Mucosa of gallbladder (tissue), 1 donor: ENCODE data around the gene NPSR1. TPM values are rescaled to one million over a fixed set of nuclear protein-coding genes. Genes with fewer than 3 reads are reported as not detected.

Experiments
- DNase-seq: peaks from one replicate; pipeline ENCODE4 v3.0.0-alpha.2; 2020; ENCODE audit warnings: low spot score
- total RNA-seq: library from RNA; stranded (reverse); gene quantifications from one replicate; pipeline ENCODE4 v1.2.1, GENCODE V29; 2021
- donor health status: DM: no; HTN: no; CAD: no.

The NPSR1 gene
- total RNA-seq, 1 donor from 2014 or later = not detected

GRCh38 chr7:34720289-34720688 lies 62.3 kb downstream of the NPSR1 start:
- DNase-seq = no peak

- DNase-seq = no peak
Measured at GRCh38 chr7:34723338-34723737, 65.3 kb downstream of the NPSR1 start.

GRCh38 chr7:34723866-34724490 lies 66.0 kb downstream of the NPSR1 start:
- DNase-seq = no peak

- DNase-seq = no peak
Measured at GRCh38 chr7:34726221-34726620, 68.2 kb downstream of the NPSR1 start.

- DNase-seq = no peak
Measured at GRCh38 chr7:34727464-34727995, 69.5 kb downstream of the NPSR1 start.

DNA sequence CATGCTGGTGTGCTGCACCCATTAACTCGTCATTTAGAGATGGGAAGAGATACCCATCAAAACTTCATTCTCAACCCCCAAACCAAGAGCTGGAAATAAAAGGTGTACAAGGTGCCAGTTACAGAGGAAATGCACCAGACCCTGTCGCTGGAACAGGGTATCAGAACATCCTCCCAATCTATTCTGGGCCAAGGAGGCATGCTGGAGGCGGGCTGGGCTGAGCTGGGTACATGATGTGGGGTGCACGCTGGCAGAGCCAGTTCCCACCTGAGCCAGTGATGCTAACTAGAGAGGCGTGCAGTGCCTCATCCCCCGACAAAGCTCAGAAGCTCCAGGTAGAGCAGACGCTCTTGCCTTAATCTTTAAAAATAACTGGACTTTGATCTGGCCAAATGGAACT lies 70.1 kb downstream of the NPSR1 start:
- DNase-seq = no peak

- no peak for DNase-seq
Measured at GRCh38 chr7:34734771-34735170, 76.8 kb downstream of the NPSR1 start.

DNA sequence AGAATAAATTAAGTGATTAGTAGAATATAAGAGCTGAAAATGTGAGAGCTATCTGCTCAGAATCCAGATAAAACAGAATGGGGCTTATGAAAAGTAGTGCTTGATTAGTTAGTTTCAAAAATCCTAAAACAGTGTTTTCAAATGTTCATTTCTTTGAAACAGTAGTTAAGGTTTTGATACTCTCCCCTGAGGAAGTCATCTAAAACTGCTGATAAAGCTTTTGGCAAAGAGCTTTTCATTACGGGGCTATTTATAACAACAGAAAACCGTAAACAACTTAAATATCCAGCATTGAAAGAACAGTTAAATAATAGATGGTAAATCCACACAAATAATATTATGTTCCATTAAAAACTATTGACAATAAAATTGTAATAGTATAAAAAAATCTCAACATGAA lies 77.5 kb downstream of the NPSR1 start:
- no peak for DNase-seq

DNA sequence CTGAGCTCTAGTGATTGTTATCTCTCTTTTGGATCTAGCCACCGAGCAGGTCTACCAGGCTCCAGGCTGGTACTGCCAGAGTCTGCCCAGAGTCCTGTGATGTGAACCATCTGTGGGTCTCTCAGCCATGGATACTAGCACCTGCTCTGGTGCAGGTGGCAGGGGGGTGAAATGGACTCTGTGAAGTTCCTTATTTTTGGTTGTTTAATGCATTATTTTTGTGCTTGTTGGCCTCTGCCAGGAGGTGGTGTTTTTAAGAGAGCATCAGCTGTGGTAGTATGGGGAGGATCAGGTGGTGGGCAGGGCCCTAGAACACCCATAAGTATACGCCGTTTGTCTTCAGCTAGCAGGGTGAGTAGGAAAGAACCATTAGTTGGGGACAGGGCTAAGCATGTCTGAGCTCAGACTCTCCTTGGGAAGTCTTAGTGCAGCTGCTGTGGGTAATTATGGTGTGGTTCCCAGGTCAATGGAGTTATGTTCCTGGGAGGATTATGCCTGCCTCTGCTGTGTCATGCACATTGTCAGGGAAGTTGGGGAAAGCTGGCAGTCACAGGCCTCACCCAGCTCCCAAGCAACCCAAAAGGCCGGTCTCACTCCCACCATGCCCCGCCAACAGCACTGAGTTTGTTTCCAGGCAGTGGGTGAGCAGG lies 81.8 kb downstream of the NPSR1 start:
- no peak for DNase-seq

DNA sequence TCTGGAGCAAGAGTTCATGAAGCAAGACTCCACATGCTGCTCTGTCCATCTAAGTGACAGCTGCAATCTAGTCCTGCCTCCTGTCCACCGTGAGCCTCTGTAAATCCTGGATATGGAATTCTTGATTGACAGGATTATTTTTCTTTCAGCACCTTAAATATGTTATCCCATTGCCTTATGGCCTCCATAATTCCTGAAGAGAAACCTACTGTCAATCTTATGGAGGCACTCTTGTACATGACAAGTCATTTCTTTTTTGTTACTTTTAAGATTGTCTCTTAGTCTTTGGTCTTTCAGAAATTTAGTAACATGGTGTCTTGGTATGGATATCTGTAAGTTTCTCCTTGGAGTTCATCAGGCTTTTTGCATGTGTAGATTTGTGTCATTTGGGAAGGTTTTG lies 82.8 kb downstream of the NPSR1 start:
- DNase-seq = no peak

DNA sequence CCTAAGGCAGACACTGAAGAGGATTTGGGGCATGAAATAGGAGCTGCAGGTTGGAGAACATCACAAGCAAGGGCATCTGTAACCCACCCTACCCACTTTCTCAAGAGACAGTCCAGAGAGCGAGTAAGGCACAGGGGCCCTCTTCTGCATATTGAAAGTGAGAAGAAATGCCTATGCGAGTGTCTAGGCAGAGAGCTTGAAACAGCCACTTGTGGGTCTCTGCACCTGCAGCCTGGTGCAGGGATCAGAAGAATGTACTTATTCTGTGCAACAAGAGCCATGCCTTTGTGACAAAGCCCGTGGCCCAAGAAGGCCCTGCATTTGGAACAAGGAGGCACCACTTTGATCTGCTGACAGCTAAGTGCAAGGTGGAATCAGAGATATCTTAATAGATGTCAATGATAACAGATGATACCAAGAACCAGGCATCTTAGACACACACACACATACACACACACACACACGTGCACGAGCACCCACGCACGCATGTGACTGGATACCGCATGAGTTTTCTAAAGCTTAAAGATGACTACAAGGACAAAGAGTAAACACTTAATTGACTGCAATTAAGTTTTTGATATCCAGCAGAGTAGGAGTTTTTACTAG lies 89.3 kb downstream of the NPSR1 start:
- no peak for DNase-seq

DNA sequence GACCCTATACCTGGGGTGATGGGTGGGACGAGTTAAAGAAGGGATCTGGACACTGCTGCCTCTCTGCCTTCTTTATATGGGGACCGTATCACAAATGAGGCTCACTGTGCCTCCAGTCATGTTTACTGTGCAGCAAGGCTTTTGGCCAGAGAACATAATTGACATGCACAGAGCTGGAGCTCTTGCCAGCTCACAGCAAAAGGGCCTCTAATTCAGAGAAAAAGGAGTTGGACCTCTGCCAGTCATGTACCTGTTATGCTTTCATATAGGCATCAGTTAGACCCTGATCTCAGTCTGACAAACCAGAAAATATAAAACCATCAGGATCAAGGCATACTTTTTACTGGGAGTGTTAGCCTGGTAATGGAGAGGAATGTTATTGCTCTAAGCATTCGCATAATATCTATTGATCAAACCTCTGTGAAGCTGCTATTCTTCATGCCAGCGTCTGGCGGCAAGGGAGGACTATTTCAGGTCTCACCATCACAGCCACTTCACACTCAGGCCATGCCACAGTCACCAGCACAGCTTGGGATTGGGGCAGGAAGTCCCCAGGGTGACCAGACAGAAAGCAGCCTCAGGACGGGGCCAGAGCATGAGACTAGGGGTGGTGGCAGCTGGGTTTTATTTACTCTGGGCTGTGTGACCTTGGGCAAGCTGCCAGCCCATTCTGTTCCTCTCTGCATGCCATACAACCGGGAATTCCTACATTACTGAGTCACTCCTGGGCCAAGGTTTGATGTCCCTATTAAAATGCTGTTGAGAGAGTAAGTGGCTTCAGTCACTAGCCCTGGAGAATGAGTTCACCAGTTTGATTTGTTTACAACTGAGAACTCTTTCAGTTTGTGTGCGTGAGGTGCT lies 90.1 kb downstream of the NPSR1 start:
- peak; percentile 94 for DNase-seq

- DNase-seq = no peak
Measured at GRCh38 chr7:34748728-34749089, 90.7 kb downstream of the NPSR1 start.

GRCh38 chr7:34749446-34749845 lies 91.4 kb downstream of the NPSR1 start:
- DNase-seq = no peak

- DNase-seq = no peak
Measured at GRCh38 chr7:34750209-34750608, 92.2 kb downstream of the NPSR1 start.

GRCh38 chr7:34750636-34751035 lies 92.6 kb downstream of the NPSR1 start:
- no peak for DNase-seq

DNA sequence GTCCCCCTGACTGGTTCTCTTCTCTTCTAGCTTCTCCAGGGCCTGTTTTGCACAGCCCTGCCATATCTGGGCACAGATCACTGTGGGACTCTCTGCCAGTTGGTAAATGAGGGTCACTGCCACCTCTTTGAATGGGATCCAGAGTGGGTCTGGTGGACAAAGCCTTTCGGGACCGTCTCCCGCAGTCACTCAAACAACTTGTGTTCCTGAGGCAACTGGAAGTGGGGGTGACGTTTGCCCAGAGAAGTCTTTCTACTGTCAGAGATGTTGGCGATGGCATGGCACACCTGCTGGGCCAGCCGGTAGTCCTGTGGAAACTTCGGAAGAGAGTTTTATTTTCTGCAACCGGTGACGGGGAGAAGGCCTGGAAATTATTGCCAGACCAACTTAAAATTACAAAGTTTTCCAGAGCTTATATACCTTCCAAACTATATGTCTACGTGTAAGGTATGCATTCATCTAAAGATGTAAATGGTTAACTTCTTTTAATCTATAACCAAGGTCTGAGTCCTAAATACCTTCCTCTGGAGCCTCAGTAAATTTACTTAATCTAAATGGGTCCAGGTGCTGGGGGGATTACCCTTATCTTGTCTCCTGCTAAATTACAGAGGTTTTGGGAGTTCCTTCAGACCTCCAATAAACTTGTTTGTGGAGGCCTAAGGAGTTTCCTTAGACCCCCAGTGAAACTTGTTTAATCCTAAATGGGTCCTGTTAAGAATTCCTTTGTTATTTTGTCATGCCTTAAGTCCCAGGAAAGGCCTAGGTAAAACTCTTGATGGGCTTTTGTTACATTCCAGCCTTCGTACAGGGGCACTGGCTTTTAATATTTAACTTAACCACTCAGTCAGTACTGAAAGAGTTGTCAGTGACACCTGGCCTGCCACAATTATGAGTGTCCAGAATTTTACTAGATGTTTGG lies 94.0 kb downstream of the NPSR1 start:
- no peak for DNase-seq

GRCh38 chr7:34752929-34753328 lies 94.9 kb downstream of the NPSR1 start:
- no peak for DNase-seq

DNA sequence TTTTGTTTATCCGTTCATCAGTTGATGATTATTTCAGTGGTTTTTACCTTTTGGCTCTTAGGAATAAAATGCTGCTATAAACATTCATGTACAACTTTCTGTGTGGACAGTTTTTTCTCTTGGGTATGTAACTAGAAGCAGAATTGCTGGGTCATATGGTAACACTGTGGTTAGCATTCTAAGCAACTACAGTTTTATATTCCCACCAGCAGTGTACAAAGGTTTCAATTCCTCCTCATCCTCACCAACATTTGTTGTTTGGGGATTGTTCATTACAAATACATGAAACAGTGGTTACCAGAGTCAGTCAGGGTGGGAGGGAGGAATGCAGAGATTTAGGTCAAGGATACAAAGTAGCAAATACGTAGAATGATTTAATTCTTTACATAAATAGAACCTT lies 97.0 kb downstream of the NPSR1 start:
- DNase-seq = no peak

GRCh38 chr7:34756025-34756437 lies 98.0 kb downstream of the NPSR1 start:
- DNase-seq = no peak

DNA sequence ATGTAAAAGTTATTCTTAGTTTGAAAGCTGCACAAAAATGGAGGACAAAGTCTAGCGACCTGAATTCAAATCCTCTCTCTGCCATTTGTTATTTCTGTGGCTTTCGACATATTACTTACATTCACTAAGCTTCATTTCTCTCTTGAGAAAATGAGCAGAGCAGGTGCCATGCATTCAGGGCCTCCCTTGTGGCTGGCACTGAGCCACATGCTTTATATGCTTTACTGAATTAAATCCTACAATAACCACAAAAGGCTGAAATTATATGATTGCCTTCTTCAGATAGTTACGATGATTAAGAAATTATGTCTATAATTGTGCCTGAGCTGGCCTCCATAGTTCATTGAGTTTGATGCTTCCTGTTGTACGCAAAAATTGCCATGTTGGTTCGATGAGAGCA lies 98.7 kb downstream of the NPSR1 start:
- DNase-seq = no peak
